Heart left ventricle (tissue), 13 donors: ENCODE data around the gene ARHGAP8.

ENCODE experiments used
- POLR2A ChIP-seq, 2 donors: fragments of 450-650 bp; IDR thresholded peaks; one replicate each; pipeline ENCODE4 v1.6.1; 2017; ENCODE audit warnings: antibody characterized with exemption in 2 of 2, mild to moderate bottlenecking in 2 of 2, moderate library complexity in 2 of 2
- TF ChIP-seq, protein P1 (sequence below), 12 donors: fragments of 200-600 bp; sonication (generic) in 4 of 12; IDR thresholded peaks; one replicate each; pipeline versions ENCODE4 v1.5.0 to v1.8.0; 2018 to 2022; ENCODE audit warnings: antibody characterized with exemption in 12 of 12, mild to moderate bottlenecking in 5 of 12
- donor health status: ischemic (EF 13 %, LVEDD 7.1; RV severe dilation, severe dysfunction).
- donor health status: DM: no; HTN: yes; CAD: no.
- donor health status: DM: no; HTN: no; CAD: no.
- donor health status: ischemic (EF 25% LVEDD 6.9; RV normal size, moderate dysfunction).
- donor health status: ischemic (EF 25% LVEDD 5.7; RV mildly dilated, moderate dysfunction).
- donor health status: ischemic (EF 35%, LVEDD 5.7; RV mildly dilated, moderate dysfunction).
- donor health status: nonischemic (EF 11% LVEDD 7.7; RV severe dilation, severe dysfunction).
- donor health status: DM: yes; HTN: yes; CAD: no.
- donor health status: PGD.
- donor health status: ischemic (EF 29% LVEDD 5.4; RV normal size, mild dysfunction).
- donor health status: nonischemic (EF 23%, LVEDD 6.1; RV moderate dilation, normal function).

DNA sequence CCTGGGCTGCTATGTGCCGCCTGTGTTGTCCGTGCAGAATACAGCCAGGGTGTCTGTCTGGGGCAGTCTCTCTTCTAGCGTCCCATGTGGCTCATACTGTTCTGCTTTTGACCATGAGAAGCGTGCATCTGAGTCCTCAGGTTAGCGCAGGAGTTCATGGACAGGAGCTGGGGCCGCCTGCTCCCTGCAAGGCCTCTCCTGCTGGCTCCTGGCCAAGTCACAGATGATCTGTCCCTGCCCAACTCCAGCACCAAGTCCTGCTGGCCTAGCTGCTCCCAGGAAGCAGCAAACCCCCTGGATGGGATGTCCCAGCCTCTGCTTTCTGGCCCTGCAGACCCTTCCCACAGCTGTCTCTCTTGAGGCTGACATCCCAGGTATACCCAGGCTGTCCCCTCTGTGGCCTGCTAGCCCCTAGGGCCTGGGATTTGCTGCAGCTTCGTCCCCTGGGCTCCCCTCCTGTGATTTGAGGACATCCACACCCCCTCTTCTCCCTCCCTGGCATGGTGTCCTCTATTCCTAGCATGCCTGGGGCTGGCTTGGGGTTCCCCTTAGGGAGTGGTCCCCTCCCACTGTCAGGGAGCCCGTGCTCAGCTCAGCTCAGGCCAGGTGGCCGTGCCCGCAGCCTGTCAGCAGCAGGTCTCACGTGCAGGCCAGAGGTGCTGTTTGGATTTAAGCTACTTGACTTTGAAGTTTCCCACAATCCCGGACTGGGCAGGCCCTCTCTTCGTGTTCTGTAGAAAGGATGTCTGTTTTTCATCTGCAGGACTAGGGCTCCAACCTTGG lies 32.6 kb upstream of the ARHGAP8 start:
- TF ChIP-seq, protein P1, sequence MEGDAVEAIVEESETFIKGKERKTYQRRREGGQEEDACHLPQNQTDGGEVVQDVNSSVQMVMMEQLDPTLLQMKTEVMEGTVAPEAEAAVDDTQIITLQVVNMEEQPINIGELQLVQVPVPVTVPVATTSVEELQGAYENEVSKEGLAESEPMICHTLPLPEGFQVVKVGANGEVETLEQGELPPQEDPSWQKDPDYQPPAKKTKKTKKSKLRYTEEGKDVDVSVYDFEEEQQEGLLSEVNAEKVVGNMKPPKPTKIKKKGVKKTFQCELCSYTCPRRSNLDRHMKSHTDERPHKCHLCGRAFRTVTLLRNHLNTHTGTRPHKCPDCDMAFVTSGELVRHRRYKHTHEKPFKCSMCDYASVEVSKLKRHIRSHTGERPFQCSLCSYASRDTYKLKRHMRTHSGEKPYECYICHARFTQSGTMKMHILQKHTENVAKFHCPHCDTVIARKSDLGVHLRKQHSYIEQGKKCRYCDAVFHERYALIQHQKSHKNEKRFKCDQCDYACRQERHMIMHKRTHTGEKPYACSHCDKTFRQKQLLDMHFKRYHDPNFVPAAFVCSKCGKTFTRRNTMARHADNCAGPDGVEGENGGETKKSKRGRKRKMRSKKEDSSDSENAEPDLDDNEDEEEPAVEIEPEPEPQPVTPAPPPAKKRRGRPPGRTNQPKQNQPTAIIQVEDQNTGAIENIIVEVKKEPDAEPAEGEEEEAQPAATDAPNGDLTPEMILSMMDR (IDR thresholded peaks at IDR 0.05) = no peak
- no peak for TF ChIP-seq POLR2A (IDR thresholded peaks at IDR 0.05)
